ENCODE measurements around the gene METTL3. TPM values are rescaled to one million over a fixed set of nuclear protein-coding genes. Genes with fewer than 3 reads are reported as not detected.

The METTL3 gene
- total RNA-seq, 1 donor from 2014 or later = 48.6 TPM

DNA sequence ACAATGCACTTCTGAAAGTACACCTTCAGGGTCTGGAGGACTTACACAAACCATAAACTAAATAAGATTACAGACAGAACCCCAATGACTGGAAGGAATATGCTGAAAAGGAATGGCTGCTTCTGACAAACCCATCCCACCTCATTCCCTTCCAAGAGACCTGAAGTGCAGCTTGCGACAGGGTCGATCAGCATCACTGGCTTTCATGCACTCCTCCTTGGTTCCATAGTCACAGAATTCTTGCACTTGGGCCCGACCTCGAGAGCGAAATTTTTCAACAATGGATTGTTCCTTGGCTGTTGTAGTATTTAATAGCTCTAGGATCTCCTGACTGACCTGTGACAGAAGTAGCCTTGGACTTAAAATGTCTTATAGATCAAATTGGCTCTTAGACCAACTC is 9.6 kb downstream of the METTL3 start:
- no peak overlapping the region for H3K4me3 ChIP-seq

DNA sequence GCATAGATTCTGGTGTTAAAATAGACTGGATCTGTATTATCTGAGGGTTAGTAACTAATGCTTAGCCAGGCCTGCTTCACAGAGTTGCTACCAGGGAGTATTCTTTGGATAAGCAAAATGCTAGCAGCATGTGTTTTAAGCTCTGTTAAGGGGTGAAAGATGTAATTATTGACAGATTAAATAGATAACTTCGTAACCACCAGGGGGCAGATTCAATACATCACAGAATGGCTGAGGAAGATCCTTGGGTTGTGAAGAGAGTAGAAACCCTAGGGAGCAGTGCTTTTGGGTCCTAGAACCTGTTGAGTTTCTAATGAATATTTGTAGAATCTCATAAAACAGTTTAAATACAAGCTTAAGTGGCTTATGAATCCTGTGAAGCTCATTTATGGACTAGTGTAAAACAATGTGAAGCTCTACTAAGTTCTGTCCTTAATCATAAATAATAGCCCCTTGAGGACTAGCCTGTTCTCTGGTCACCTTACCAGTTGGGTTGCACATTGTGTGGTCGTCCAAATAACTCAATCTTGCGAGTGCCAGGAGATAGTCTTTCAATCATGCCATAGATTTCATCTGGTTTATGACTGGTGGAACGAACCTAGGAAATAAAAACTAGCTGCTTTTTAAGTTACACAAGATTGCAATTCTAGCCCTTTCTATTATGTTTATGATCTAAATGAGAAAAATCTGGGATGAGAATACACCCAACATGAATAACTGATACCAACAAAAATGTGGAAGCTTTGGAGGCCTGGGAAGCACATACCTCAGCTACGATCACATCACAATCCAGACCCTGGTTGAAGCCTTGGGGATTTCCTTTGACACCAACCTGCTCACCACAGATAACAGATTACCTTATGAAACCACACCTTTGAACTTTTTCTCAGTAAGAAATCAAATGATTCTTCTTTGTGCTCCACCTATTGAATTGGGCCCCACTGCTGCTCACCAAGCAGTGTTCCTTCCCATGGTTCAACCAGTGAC is 12.3 kb downstream of the METTL3 start:
- Histone ChIP-seq H3K4me3 (no peak overlapping the region), H3K9me3 (no peaks in the 10 kb centered on the region), H3K27ac (no peak overlapping the region), H3K36me3 (peaks cover 100% of the 10 kb centered on the region), H3K27me3 (no peaks in the 10 kb centered on the region), H3K4me1 (peaks cover 5% of the 10 kb centered on the region)
- ATAC-seq (peak; percentile 64), DNase-seq (no peak)
- TF ChIP-seq, protein P1, sequence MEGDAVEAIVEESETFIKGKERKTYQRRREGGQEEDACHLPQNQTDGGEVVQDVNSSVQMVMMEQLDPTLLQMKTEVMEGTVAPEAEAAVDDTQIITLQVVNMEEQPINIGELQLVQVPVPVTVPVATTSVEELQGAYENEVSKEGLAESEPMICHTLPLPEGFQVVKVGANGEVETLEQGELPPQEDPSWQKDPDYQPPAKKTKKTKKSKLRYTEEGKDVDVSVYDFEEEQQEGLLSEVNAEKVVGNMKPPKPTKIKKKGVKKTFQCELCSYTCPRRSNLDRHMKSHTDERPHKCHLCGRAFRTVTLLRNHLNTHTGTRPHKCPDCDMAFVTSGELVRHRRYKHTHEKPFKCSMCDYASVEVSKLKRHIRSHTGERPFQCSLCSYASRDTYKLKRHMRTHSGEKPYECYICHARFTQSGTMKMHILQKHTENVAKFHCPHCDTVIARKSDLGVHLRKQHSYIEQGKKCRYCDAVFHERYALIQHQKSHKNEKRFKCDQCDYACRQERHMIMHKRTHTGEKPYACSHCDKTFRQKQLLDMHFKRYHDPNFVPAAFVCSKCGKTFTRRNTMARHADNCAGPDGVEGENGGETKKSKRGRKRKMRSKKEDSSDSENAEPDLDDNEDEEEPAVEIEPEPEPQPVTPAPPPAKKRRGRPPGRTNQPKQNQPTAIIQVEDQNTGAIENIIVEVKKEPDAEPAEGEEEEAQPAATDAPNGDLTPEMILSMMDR (IDR thresholded peaks at IDR 0.05) = peak; percentile 45
- intact Hi-C loops (cut with DNase I) = no loop called here

More for the DNA sequence above, 9.6 kb downstream of the METTL3 start:
- intact Hi-C loops (cut with DNase I) = no loop called here
- no peak for ATAC-seq
- no peak overlapping the region for H3K27ac ChIP-seq
- peaks cover 13% of the 10 kb centered on the region for H3K4me1 ChIP-seq
- H3K36me3 ChIP-seq = peaks cover 74% of the 10 kb centered on the region
- no peaks in the 10 kb centered on the region for H3K9me3 ChIP-seq
- DNase-seq = no peak
- H3K27me3 ChIP-seq = no peaks in the 10 kb centered on the region
- TF ChIP-seq, protein P1 (IDR thresholded peaks at IDR 0.05) = no peak

DNA sequence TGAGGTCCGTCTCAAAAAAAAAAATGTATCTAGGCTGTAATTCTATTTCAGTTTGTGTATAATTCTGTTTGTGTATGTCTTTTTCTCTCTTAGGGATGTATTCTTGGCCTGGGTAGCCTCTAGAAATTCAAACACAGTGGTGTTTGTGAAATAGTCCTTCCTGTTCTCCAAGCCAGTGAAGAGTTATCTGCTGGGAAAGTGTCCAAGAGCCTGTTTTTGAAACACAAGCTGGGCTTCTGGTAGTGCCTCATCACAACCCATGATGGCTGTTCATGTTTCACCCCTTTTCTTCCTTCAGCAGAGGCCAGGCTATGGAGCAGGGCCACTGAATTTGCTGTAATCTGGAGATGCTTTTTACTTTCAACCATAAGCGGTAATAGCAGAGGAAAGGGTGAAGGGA is 14.7 kb downstream of the METTL3 start:
- ATAC-seq = peak; percentile 46
- Histone ChIP-seq H3K9me3 (no peaks in the 10 kb centered on the region), H3K4me3 (no peak overlapping the region), H3K27me3 (no peaks in the 10 kb centered on the region), H3K27ac (peak overlapping the region; percentile 7), H3K36me3 (peaks cover 100% of the 10 kb centered on the region), H3K4me1 (peaks cover 5% of the 10 kb centered on the region)
- TF ChIP-seq, protein P1 (IDR thresholded peaks at IDR 0.05) = no peak
- intact Hi-C loops (cut with DNase I) = no loop called here
- no peak for DNase-seq

DNA sequence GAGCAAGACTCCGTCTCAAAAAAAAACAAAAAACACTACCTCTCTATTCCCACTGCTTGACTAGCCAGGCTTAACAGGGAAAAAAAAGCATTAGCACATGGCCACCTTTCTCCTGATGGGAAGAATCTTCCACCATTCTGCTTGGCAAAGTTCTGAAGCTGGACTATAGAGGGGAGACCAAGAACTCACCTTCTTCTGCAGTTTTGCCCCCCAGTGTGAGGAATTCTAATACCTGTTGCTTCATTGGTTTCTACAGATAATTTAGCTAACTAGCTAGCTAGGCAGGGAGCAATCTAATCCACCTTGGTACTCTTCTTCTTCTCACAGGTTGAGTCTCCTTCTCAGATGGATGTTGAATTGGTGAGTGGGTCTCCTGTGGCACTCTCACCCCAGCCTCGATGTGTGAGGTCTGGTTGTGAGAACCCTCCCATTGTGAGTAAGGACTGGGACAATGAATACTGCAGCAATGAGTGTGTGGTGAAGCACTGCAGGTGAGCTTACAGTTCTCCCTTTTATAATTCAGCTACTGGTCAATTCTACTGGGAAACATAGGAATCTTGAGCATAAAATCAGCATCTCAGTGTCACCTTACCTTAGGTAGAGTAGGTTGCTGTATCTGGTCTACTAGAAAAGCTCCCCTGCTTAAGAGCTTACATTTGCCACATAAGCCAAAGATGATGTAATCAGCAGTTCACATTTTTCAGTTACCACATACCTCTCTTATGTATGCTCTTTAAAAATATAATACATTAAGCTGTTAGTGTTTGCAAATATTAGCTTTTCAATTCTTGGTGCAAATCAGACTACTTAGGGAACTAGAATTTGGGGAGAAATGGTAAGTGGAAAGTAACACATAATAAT is 16.0 kb downstream of the METTL3 start:
- intact Hi-C loops (cut with DNase I) = no loop called here
- Histone ChIP-seq H3K4me3 (no peak overlapping the region), H3K9me3 (no peaks in the 10 kb centered on the region), H3K36me3 (peaks cover 100% of the 10 kb centered on the region), H3K27me3 (no peaks in the 10 kb centered on the region), H3K27ac (peak overlapping the region; percentile 7), H3K4me1 (peaks cover 5% of the 10 kb centered on the region)
- no peak for DNase-seq
- ATAC-seq = peak; percentile 85
- TF ChIP-seq, protein P1 (IDR thresholded peaks at IDR 0.05) = no peak

DNA sequence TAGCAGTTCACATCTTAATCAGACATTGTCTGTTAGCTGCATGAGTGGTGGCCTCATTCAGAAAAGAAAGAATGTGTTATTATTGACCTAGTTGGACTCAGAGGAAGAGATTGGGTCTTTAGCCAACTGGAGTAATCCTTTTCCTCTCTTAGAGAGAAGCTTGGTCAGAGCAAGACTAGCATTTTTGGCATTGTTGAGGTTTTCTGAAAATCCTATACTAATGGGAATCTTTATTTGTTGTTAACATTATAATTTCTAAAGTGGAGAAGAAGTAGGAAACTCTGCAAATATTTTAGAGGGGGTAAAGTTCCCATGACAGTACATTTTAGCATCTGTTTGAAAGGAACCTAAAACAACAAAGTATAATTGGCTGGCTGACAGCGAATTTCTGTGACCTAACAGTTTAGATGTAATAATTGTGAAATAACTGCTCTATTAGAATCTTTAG is 24.5 kb downstream of the METTL3 start:
- intact Hi-C loops (cut with DNase I) = no loop called here
- ATAC-seq = no peak

More for the DNA sequence above, 24.5 kb downstream of the METTL3 start:
- peaks cover 47% of the 10 kb centered on the region for H3K36me3 ChIP-seq
- no peak for DNase-seq
- H3K27me3 ChIP-seq = no peaks in the 10 kb centered on the region
- no peak overlapping the region for H3K27ac ChIP-seq
- TF ChIP-seq, protein P1 (IDR thresholded peaks at IDR 0.05) = no peak
- no peaks in the 10 kb centered on the region for H3K9me3 ChIP-seq
- H3K4me3 ChIP-seq = no peak overlapping the region
- no peaks in the 10 kb centered on the region for H3K4me1 ChIP-seq
